ENCODE results near the gene MPP2.

Gene MPP2

GRCh38 chr17:43891851-43892646, 15.3 kb downstream of the MPP2 start:
- TF ChIP-seq CTCF (conservative IDR thresholded peaks at IDR 0.05; ENCODE audit: low read depth, low read length) = no peak
- H3K4me3 ChIP-seq (ENCODE audit: low read length) = no peak overlapping the region
- DNase-seq (ENCODE audit: low read depth) = no peak

GRCh38 chr17:43890240-43890639, 17.1 kb downstream of the MPP2 start:
- no peak overlapping the region for H3K4me3 ChIP-seq (ENCODE audit: low read length)
- DNase-seq (ENCODE audit: low read depth) = no peak
- TF ChIP-seq CTCF (conservative IDR thresholded peaks at IDR 0.05; ENCODE audit: low read depth, low read length) = no peak

GRCh38 chr17:43888548-43888947, 18.8 kb downstream of the MPP2 start:
- no peak for TF ChIP-seq CTCF (conservative IDR thresholded peaks at IDR 0.05; ENCODE audit: low read depth, low read length)
- no peak overlapping the region for H3K4me3 ChIP-seq (ENCODE audit: low read length)
- no peak for DNase-seq (ENCODE audit: low read depth)

- TF ChIP-seq CTCF (conservative IDR thresholded peaks at IDR 0.05; ENCODE audit: low read depth, low read length) = no peak
- no peak overlapping the region for H3K4me3 ChIP-seq (ENCODE audit: low read length)
- no peak for DNase-seq (ENCODE audit: low read depth)
These were observed 24.4 kb downstream of the MPP2 start for GRCh38 chr17:43882761-43883415.

GRCh38 chr17:43881758-43882505, 25.4 kb downstream of the MPP2 start:
- no peak for TF ChIP-seq CTCF (conservative IDR thresholded peaks at IDR 0.05; ENCODE audit: low read depth, low read length)
- no peak for DNase-seq (ENCODE audit: low read depth)

GRCh38 chr17:43881181-43881580, 26.2 kb downstream of the MPP2 start:
- no peak overlapping the region for H3K4me3 ChIP-seq (ENCODE audit: low read length)
- no peak for DNase-seq (ENCODE audit: low read depth)
- TF ChIP-seq CTCF (conservative IDR thresholded peaks at IDR 0.05; ENCODE audit: low read depth, low read length) = no peak

More at GRCh38 chr17:43881758-43882505, 25.4 kb downstream of the MPP2 start:
- no peak overlapping the region for H3K4me3 ChIP-seq (ENCODE audit: low read length)

All from retinal pigment epithelial cell (primary cell).